HG03432 (cell line): ENCODE data around the gene DCAF5.
"Not testable (repeated sequence)": the region's sequence is repeated elsewhere in the genome, so short reads cannot be mapped to it uniquely, and the experiment has no call there.

Experiments
- ATAC-seq: cut with Tn5 transposase; IDR thresholded peaks from one replicate; pipeline ENCODE4 v1.9.1; 2021; ENCODE audit warnings: mild to moderate bottlenecking, moderate library complexity; ENCODE audit not compliant: unreplicated experiment

DCAF5 gene, protein sequence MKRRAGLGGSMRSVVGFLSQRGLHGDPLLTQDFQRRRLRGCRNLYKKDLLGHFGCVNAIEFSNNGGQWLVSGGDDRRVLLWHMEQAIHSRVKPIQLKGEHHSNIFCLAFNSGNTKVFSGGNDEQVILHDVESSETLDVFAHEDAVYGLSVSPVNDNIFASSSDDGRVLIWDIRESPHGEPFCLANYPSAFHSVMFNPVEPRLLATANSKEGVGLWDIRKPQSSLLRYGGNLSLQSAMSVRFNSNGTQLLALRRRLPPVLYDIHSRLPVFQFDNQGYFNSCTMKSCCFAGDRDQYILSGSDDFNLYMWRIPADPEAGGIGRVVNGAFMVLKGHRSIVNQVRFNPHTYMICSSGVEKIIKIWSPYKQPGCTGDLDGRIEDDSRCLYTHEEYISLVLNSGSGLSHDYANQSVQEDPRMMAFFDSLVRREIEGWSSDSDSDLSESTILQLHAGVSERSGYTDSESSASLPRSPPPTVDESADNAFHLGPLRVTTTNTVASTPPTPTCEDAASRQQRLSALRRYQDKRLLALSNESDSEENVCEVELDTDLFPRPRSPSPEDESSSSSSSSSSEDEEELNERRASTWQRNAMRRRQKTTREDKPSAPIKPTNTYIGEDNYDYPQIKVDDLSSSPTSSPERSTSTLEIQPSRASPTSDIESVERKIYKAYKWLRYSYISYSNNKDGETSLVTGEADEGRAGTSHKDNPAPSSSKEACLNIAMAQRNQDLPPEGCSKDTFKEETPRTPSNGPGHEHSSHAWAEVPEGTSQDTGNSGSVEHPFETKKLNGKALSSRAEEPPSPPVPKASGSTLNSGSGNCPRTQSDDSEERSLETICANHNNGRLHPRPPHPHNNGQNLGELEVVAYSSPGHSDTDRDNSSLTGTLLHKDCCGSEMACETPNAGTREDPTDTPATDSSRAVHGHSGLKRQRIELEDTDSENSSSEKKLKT

DNA sequence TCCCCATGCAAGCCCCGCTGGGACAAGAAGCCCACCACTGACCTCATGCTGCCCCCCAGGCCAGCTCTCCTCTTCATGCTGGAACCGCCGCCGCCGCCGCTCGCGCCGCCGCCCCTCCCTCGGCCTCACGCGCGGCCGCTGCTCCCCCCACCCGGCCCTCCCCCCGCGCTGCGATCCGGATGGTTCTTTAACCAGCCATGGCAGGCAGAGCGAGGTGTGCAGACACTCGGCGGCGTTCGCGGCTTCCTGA, at the start of gene DCAF5:
Gene DCAF5 (minus strand): TSS at position 218 of the 250 bp plus-strand sequence. CDS start 141 bp downstream, at position 77.
- ATAC-seq, result no peak

GRCh38 chr14:69199786-69200185, 46.9 kb upstream of the DCAF5 start:
- ATAC-seq, result no peak

DNA sequence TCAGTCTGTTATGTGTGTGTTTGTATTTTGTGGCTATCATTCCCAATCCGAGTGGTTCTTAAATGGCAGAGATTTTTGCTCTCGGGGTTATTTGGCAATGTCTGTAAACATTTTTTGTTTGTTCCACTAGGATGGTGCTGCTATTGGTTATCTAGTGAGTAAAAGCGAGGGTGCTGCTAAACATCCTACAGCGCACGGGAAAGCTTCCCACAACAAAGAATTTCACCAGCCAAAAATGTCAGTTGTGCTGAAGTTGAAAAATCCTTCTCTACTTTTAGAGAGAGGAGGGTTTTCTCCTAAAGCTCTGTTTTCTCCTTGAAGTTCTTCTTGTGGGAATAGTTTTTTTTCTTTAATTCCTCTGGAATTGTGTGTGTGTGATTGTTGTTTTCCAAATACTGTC, 40.8 kb upstream of the DCAF5 start:
- no peak for ATAC-seq

- peak; percentile 87 for ATAC-seq
Measured at GRCh38 chr14:69191340-69192111, 38.6 kb upstream of the DCAF5 start, which contains the start of gene EXD2. TSS of gene EXD2 (plus strand) at chr14:69191498. CDS start at chr14:69209471, 17,973 bp downstream.

DNA sequence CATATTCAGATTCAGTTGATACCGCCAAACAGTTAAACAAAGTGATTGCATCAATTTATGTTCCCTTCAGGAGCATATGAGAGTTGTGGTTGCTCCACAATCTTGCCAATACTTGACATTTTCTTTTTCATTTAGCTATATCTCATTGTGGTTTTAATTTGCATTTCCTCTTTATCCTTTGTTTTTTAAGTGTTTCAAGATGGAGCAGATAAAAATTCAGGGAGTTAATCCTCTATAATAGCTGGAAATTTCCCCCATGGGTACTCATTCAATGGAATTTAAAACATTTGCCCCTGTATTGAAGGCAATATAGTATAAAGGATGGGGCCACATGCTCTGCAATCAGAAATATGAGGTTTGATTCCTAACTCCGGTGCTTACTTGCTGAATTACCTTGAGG, 37.3 kb upstream of the DCAF5 start:
- ATAC-seq, result no peak

DNA sequence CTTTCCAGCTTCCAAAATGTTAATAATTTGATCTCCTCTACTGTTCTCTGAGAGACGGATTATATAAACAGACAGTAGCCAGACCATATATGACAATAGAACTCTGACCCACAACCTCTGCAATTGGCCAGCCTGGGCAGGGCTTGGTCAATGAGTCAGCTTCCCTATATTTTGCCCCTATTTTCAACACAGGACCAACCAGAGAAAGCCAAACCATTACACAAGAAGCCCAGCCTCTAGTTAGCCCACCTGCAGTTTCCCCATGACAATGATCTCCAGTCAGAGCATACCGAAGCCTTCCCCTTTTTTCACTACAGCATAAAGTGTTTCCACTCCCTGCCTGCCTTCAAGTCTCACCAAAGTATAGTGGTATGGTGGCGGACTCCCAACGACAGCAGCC, 30.8 kb upstream of the DCAF5 start:
- no peak for ATAC-seq

GRCh38 chr14:69182580-69182979, 29.7 kb upstream of the DCAF5 start:
- ATAC-seq, result not testable (repeated sequence)

- ATAC-seq, result no peak
Measured at GRCh38 chr14:69181491-69181890, 28.6 kb upstream of the DCAF5 start.

DNA sequence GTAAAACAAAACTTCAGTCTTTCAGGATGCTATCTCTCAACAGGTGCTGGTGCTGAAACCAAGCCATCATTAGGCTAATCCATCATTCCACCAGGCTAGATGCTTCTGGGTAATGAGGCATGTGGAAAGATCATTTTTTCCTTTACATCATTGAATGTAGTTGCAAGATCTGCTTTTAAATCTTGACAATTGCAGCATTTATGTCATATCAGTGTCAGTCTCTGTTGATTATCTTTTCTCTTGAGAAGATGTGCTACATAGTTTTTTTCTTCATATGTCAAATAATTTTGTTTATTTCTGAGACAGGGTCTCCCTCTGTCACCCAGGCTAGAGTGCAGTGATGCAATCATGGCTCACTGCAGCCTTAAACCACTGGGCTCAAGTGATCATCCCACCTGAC, 22.2 kb upstream of the DCAF5 start:
- no peak for ATAC-seq

- no peak for ATAC-seq
Measured at GRCh38 chr14:69171569-69171968, 18.6 kb upstream of the DCAF5 start.

- ATAC-seq, result no peak
Measured at GRCh38 chr14:69170839-69171238, 17.9 kb upstream of the DCAF5 start.

DNA sequence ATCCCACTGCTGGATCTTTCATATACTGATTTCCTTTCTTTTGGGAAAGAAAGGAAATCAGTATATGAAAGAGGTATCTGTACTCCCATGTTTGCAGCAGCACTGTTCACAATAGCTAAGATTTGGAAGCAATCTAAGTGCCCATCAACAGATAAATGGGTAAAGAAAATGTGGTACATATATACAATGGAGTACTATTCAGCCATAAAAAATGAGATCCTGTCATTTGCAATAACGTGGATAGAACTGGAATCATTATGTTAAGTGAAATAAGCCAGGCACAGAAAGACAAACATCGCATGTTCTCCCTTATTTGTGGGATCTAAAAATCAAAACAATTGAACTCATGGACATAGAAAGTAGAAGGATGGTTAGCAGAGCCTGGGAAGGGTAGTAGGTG, 12.9 kb upstream of the DCAF5 start:
- not testable (repeated sequence) for ATAC-seq

GRCh38 chr14:69161590-69161989, 8.7 kb upstream of the DCAF5 start:
- no peak for ATAC-seq

GRCh38 chr14:69156224-69156623, 3.3 kb upstream of the DCAF5 start:
- no peak for ATAC-seq

GRCh38 chr14:69154779-69155178, 1.9 kb upstream of the DCAF5 start:
- ATAC-seq, result no peak

DNA sequence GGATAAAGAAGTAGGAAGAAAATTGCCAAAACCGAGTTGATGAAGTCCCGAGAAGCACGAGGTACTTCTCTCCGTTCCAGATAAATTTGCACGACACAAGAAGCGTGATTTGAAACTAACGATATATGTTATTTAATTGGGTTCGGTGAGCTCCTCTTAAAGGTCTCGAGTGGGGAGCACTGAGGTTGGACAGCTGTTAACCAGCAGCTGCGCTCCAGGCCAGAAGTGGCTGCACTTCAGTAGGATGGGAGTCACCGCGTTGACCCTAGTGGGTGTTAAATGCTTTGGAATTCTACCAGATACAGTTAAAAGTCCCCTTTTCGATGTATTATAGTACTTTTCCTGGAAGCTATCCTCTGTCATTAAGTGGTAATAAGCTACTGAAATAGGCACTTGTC, 953 bp upstream of the DCAF5 start:
- no peak for ATAC-seq

DNA sequence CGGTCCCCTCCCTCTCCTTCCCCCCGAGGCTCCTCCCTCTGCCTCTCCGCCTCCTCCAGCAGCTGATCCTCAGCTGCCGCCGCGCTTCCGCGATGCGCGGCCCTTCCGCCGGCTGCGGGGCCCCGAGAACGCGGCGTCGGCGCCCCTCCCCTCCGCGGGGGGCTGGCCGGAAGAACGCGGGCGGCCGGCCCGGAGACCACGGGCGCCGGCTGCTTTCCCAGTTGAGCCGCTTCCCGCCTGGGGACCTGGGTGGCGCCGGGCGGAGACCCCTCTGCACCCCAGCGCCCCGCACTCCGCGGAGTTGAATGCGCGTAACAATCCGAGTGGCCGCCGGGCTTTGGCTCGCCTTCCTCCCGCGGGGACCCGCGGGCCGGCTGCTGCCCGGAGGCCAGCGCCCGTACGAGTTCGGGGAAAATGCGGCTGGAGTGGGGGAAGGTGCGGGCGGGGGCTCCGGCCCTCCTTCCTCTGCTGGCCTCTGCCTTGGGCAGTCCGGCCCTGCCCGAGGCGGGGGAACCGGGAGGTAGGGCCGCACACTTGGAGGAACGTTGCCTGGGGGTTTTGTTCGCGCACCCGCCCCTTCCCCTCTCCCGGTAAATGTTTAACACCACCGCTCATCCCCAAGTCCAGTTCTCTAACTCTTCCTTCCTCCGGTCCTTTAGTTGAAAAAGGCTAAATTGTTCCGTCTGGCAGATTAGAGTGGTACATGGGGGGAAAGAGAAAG, 393 bp upstream of the DCAF5 start:
- ATAC-seq, result peak; percentile 85

DNA sequence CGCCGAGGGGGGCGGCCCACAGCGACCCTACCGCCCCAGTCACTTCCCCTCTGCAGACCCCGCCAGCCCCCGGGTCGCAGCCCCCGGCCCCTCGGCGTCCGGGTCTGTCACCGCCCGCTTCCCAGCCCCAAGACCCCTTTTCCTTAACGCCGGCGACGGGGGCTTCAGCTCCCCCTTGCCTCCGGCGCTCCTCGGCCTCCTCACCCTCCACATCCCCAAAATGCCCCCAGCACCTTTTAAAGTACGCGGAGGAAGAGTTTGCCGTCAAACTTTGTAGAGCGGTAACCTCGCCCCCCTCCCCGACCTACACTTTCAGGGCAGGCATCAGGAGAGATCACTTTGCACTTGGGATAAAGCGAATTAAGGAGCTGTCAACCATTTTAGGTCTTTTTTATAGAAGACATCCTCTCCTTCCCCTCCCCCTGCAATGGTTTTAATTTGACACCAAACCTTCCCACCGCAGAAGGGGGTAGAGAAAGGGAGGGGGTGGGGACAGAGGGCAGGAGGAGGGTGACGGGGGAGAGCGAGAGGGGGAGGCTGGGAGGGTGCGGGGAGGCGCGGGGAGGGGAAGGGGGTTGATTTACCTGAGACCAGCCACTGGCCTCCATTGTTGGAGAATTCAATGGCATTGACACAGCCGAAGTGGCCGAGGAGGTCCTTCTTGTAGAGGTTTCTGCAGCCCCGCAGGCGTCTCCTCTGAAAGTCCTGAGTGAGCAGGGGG, 578 bp downstream of the DCAF5 start:
- ATAC-seq, result peak; percentile 6

GRCh38 chr14:69151458-69152180, 1.3 kb downstream of the DCAF5 start:
- ATAC-seq, result peak; percentile 58
